Calu3 (cell line): ENCODE data around the gene FUT7. TPM values are rescaled to one million over a fixed set of nuclear protein-coding genes. Genes with fewer than 3 reads are reported as not detected.

Source experiments
- BruUV-seq: library from RNA; stranded (reverse); fragments of 400-500 nt; replicated peaks from 2 replicates; lab custom pipeline; 2021; lab: Mats Ljungman, UMichigan
- CTCF ChIA-PET: fragments of 300-600 bp; sonication (Branson Sonifier 250); formaldehyde crosslinking; loops from one replicate; lab custom pipeline; 2022; ENCODE audit warnings: antibody characterized with exemption; lab: Charles Lee
- DNase-seq: peaks from one replicate; pipeline ENCODE4 v3.0.0; 2022
- H3K27ac Mint-ChIP-seq: one replicate; pipeline ENCODE4 v1.8.0; 2022; ENCODE audit warnings: mixed read lengths; ENCODE audit not compliant: unreplicated experiment
- H3K27me3 Mint-ChIP-seq: one replicate; pipeline ENCODE4 v1.8.0; 2022; ENCODE audit warnings: mixed read lengths; ENCODE audit not compliant: unreplicated experiment
- H3K36me3 Mint-ChIP-seq: one replicate; pipeline ENCODE4 v1.8.0; 2022; ENCODE audit warnings: mild to moderate bottlenecking, moderate library complexity, mixed read lengths; ENCODE audit not compliant: insufficient read depth, unreplicated experiment
- H3K4me1 Mint-ChIP-seq: one replicate; pipeline ENCODE4 v1.8.0; 2022; ENCODE audit warnings: mild to moderate bottlenecking, low read depth, mixed read lengths; ENCODE audit not compliant: unreplicated experiment
- H3K4me3 Mint-ChIP-seq: one replicate; pipeline ENCODE4 v1.8.0; 2022; ENCODE audit warnings: mild to moderate bottlenecking, low read depth, moderate library complexity, mixed read lengths; ENCODE audit not compliant: unreplicated experiment
- H3K9me3 Mint-ChIP-seq: one replicate; pipeline ENCODE4 v1.8.0; 2022; ENCODE audit warnings: low read depth, mixed read lengths; ENCODE audit not compliant: unreplicated experiment
- CTCF ChIP-seq: fragments of 200-600 bp; IDR thresholded peaks from one replicate; pipeline ENCODE4 v1.8.0; 2022; ENCODE audit warnings: antibody characterized with exemption; ENCODE audit not compliant: unreplicated experiment
- intact Hi-C: fragments of 100-400 bp; cut with micrococcal nuclease; formaldehyde crosslinking; loops from one replicate; pipeline ENCODE4 v1.10.0; 2022; ENCODE audit not compliant: unreplicated experiment
- total RNA-seq: library from RNA; stranded (reverse); gene quantifications from 2 replicates; pipeline ENCODE4 v1.2.3, GENCODE V29; 2022

Gene FUT7
- total RNA-seq, 1 experiment from 2014 or later = not detected

GRCh38 chr9:137054932-137055384, 23.1 kb upstream of the FUT7 start:
- Mint-ChIP-seq H3K4me3 (peak overlapping the region; percentile 69), H3K27ac (peak overlapping the region; percentile 73), H3K36me3 (peaks cover 14% of the 10 kb centered on the region), H3K9me3 (no peaks in the 10 kb centered on the region), H3K4me1 (peaks cover 8% of the 10 kb centered on the region), H3K27me3 (no peaks in the 10 kb centered on the region)
- intact Hi-C loops = no loop called here
- CTCF ChIA-PET = interaction anchor here (1.5 kb wide), 2 partner anchors 8 to 9 kb away, joined by 11 read pairs; partner anchors contain the start of gene NPDC1
- DNase-seq = no peak
- no TSS peak for BruUV-seq
- TF ChIP-seq CTCF = no peak

GRCh38 chr9:137053944-137054931, 22.4 kb upstream of the FUT7 start, which contains the start of gene ENTPD2:
ENTPD2 (minus strand) TSS chr9:137054061; CDS start chr9:137053997, 64 bp downstream.
- Mint-ChIP-seq H3K36me3 (peaks cover 14% of the 10 kb centered on the region), H3K27ac (peak within 1 kb of the TSS; percentile 73), H3K4me3 (peak within 1 kb of the TSS; percentile 69), H3K27me3 (no peaks in the 10 kb centered on the region), H3K4me1 (peaks cover 8% of the 10 kb centered on the region), H3K9me3 (no peaks in the 10 kb centered on the region)
- CTCF ChIA-PET = no interaction called here
- no TSS peak for BruUV-seq
- peak; percentile 79 for DNase-seq
- intact Hi-C loops = no loop called here
- TF ChIP-seq CTCF = no peak

GRCh38 chr9:137052998-137053943, 21.4 kb upstream of the FUT7 start:
- intact Hi-C loops = no loop called here
- CTCF ChIA-PET = interaction anchor here (1.1 kb wide), 1 partner anchor 18 kb away, joined by 3 read pairs; no protein-coding TSS in a partner anchor
- Mint-ChIP-seq H3K27ac (no peak overlapping the region), H3K36me3 (peaks cover 14% of the 10 kb centered on the region), H3K4me1 (peaks cover 8% of the 10 kb centered on the region), H3K4me3 (peak overlapping the region; percentile 69), H3K9me3 (no peaks in the 10 kb centered on the region), H3K27me3 (no peaks in the 10 kb centered on the region)
- no TSS peak for BruUV-seq
- no peak for DNase-seq
- TF ChIP-seq CTCF = no peak

GRCh38 chr9:137052293-137052692, 20.4 kb upstream of the FUT7 start:
- no TSS peak for BruUV-seq
- no peaks in the 10 kb centered on the region for H3K27me3 Mint-ChIP-seq
- no peak for DNase-seq
- peak overlapping the region; percentile 17 for H3K4me3 Mint-ChIP-seq
- no peak for TF ChIP-seq CTCF
- no peaks in the 10 kb centered on the region for H3K9me3 Mint-ChIP-seq
- H3K4me1 Mint-ChIP-seq = peaks cover 8% of the 10 kb centered on the region
- no peak overlapping the region for H3K27ac Mint-ChIP-seq
- H3K36me3 Mint-ChIP-seq = peaks cover 9% of the 10 kb centered on the region
- CTCF ChIA-PET = interaction anchor here (1.1 kb wide), 1 partner anchor 17 kb away, joined by 3 read pairs; no protein-coding TSS in a partner anchor
- intact Hi-C loops = no loop called here
